HepG2 (cell line): Measurements from ENCODE around the gene PGA4.
"Not testable (repeated sequence)": the region's sequence is repeated elsewhere in the genome, so short reads cannot be mapped to it uniquely, and the experiment has no call there.

Experiments used
- ATF1 ChIP-seq: IDR thresholded peaks from 2 replicates; pipeline ENCODE4 v1.6.1; 2016; ENCODE audit warnings: mild to moderate bottlenecking, control low read depth
- ELF1 ChIP-seq: sonication (generic); formaldehyde crosslinking; IDR thresholded peaks from 2 replicates; pipeline ENCODE4 v1.4.0; 2020; ENCODE audit warnings: missing genetic modification reagents
- GATAD2A ChIP-seq: IDR thresholded peaks from 2 replicates; pipeline ENCODE4 v1.6.1; 2016
- HNRNPH1 ChIP-seq: fragments of 200-400 bp; formaldehyde crosslinking; optimal IDR thresholded peaks from 2 replicates; pipeline ENCODE3; 2017; ENCODE audit warnings: mild to moderate bottlenecking, low read depth, low read length
- NFE2L2 ChIP-seq: fragments of 150-350 bp; IDR thresholded peaks from 2 replicates; pipeline ENCODE4 v1.6.1; 2014; ENCODE audit warnings: low read length
- POLR2A ChIP-seq, 2 experiments: IDR thresholded peaks; 2 replicates each; pipeline ENCODE4 v1.6.1; 2011; ENCODE audit warnings: low read depth in 2 of 2, low read length in 2 of 2, mild to moderate bottlenecking in 1 of 2, moderate library complexity in 1 of 2; ENCODE audit not compliant: insufficient read depth in 1 of 2
- POLR2AphosphoS5 ChIP-seq: IDR thresholded peaks from 2 replicates; pipeline ENCODE4 v1.6.1; 2012; ENCODE audit warnings: low read depth, low read length
- SATB2 ChIP-seq: sonication (generic); formaldehyde crosslinking; IDR thresholded peaks from 2 replicates; pipeline ENCODE4 v1.5.0; 2020; ENCODE audit warnings: missing genetic modification reagents
- TGIF2 ChIP-seq: IDR thresholded peaks from 2 replicates; pipeline ENCODE4 v1.6.1; 2016; ENCODE audit warnings: control low read depth, missing compliant biosample characterization
- ZBTB7A ChIP-seq: sonication (generic); formaldehyde crosslinking; IDR thresholded peaks from 2 replicates; pipeline ENCODE4 v1.8.0; 2022; ENCODE audit warnings: mild to moderate bottlenecking, missing genetic modification reagents
- ZFP90 ChIP-seq: sonication (generic); formaldehyde crosslinking; IDR thresholded peaks from 2 replicates; pipeline ENCODE4 v1.8.0; 2022; ENCODE audit warnings: missing genetic modification reagents, mild to moderate bottlenecking, inconsistent platforms, borderline replicate concordance
- ZMYM2 ChIP-seq: sonication (generic); formaldehyde crosslinking; IDR thresholded peaks from 2 replicates; pipeline ENCODE4 v1.8.0; 2022; ENCODE audit warnings: mild to moderate bottlenecking, missing genetic modification reagents
- TF ChIP-seq, protein P1 (sequence below): sonication (generic); formaldehyde crosslinking; IDR thresholded peaks from 2 replicates; pipeline ENCODE4 v1.5.0; 2020; ENCODE audit warnings: mild to moderate bottlenecking, missing genetic modification reagents, moderate library complexity

DNA sequence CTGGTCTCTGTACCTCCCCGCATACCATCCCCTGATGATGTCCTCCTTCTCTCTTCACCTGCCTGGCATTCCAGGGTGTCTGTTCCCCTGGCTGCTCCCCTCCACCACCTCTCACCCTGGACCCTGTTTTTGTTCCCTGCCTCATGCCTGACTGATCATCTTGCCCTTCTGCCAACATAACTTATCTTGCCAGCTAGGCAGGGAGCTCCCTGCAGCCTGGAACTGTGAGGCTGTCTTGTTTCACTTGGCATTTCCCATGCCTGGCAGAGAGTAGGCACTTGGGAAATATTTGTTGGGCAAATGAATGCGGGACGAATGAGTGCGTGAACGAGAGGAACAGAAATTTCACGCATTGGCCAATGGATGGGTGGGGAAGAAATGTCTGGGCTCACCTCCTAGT, 7.3 kb downstream of the PGA4 start:
- TF ChIP-seq SATB2 (CRISPR knock-in tag); ZMYM2 (CRISPR knock-in tag); ATF1 (CRISPR knock-in tag); NFE2L2; ZBTB7A (CRISPR knock-in tag); POLR2A (IDR thresholded peaks at IDR 0.05; ENCODE audit: insufficient read depth in 1 of 2, low read depth in 2 of 2, low read length in 2 of 2); ELF1 (CRISPR knock-in tag); HNRNPH1; ZFP90 (CRISPR knock-in tag); POLR2AphosphoS5; GATAD2A (CRISPR knock-in tag); TGIF2: not testable (repeated sequence)
- TF ChIP-seq, protein P1, sequence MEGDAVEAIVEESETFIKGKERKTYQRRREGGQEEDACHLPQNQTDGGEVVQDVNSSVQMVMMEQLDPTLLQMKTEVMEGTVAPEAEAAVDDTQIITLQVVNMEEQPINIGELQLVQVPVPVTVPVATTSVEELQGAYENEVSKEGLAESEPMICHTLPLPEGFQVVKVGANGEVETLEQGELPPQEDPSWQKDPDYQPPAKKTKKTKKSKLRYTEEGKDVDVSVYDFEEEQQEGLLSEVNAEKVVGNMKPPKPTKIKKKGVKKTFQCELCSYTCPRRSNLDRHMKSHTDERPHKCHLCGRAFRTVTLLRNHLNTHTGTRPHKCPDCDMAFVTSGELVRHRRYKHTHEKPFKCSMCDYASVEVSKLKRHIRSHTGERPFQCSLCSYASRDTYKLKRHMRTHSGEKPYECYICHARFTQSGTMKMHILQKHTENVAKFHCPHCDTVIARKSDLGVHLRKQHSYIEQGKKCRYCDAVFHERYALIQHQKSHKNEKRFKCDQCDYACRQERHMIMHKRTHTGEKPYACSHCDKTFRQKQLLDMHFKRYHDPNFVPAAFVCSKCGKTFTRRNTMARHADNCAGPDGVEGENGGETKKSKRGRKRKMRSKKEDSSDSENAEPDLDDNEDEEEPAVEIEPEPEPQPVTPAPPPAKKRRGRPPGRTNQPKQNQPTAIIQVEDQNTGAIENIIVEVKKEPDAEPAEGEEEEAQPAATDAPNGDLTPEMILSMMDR (CRISPR knock-in tag) = not testable (repeated sequence)
